Keratinocyte (primary cell): ENCODE results near the gene NAA15. TPM values are rescaled to one million over a fixed set of nuclear protein-coding genes. Genes with fewer than 3 reads are reported as not detected.

Experiments used
- DNase-seq: peaks from one replicate; pipeline ENCODE4 v3.0.0-alpha.2; 2011; ENCODE audit warnings: low read depth, missing footprints, low spot score
- FAIRE-seq: peaks from 2 replicates; lab custom pipeline; 2011; peaks lifted over from hg19 to GRCh38; lab: Jason Lieb, UNC
- H2AFZ ChIP-seq: 2 replicates; pipeline ENCODE4 v1.6.0; 2012; ENCODE audit warnings: low read length, control low read depth, inconsistent platforms; ENCODE audit not compliant: control insufficient read depth
- H3K27ac ChIP-seq: 2 replicates; pipeline ENCODE4 v1.5.1; 2011; ENCODE audit warnings: low read length; ENCODE audit not compliant: control insufficient read depth, insufficient read depth
- H3K27me3 ChIP-seq: 3 replicates; pipeline ENCODE4 v1.6.0; 2011; ENCODE audit warnings: low read length; ENCODE audit not compliant: control insufficient read depth, insufficient read depth; ENCODE audit errors: extremely low read depth
- H3K36me3 ChIP-seq, 2 experiments: 2 replicates in 1 of 2; 3 replicates in 1 of 2; pipeline ENCODE4 v1.5.1; 2011; ENCODE audit warnings: low read length in 2 of 2, mild to moderate bottlenecking in 1 of 2; ENCODE audit not compliant: control insufficient read depth in 2 of 2, insufficient read depth in 2 of 2; ENCODE audit errors: extremely low read depth in 1 of 2
- H3K4me1 ChIP-seq: 3 replicates; pipeline ENCODE4 v1.5.1; 2011; ENCODE audit warnings: low read length; ENCODE audit not compliant: control insufficient read depth, insufficient read depth; ENCODE audit errors: extremely low read depth
- H3K4me2 ChIP-seq: 3 replicates; pipeline ENCODE4 v1.6.0; 2011; ENCODE audit warnings: low read depth, low read length; ENCODE audit not compliant: control insufficient read depth, insufficient read depth; ENCODE audit errors: extremely low read depth
- H3K4me3 ChIP-seq, 3 experiments: fragments of 200-600 bp in 1 of 3; sonication (generic) in 1 of 3; 2 replicates in 2 of 3; 3 replicates in 1 of 3; pipeline ENCODE4 v1.5.1; 2011 to 2016; ENCODE audit warnings: low read length in 3 of 3, mild to moderate bottlenecking in 3 of 3, control low read depth in 2 of 3, inconsistent platforms in 1 of 3, low read depth in 1 of 3, mixed read lengths in 1 of 3, mixed run types in 1 of 3, moderate library complexity in 1 of 3; ENCODE audit not compliant: control insufficient read depth in 2 of 3, insufficient read depth in 2 of 3; ENCODE audit errors: extremely low read depth in 1 of 3
- H3K79me2 ChIP-seq: 2 replicates; pipeline ENCODE4 v1.6.0; 2012; ENCODE audit warnings: low read length; ENCODE audit not compliant: control insufficient read depth, insufficient read depth
- H3K9ac ChIP-seq: 3 replicates; pipeline ENCODE4 v1.6.0; 2011; ENCODE audit warnings: low read length; ENCODE audit not compliant: control insufficient read depth, insufficient read depth; ENCODE audit errors: extremely low read depth
- H3K9me1 ChIP-seq: 3 replicates; pipeline ENCODE4 v1.6.0; 2011; ENCODE audit warnings: low read length; ENCODE audit not compliant: control insufficient read depth, insufficient read depth; ENCODE audit errors: extremely low read depth
- H3K9me3 ChIP-seq: 2 replicates; pipeline ENCODE4 v1.5.1; 2012; ENCODE audit warnings: low read depth, low read length; ENCODE audit not compliant: control insufficient read depth
- H4K20me1 ChIP-seq: 3 replicates; pipeline ENCODE4 v1.6.0; 2011; ENCODE audit warnings: low read length; ENCODE audit not compliant: control insufficient read depth, insufficient read depth; ENCODE audit errors: extremely low read depth
- CTCF ChIP-seq, 3 experiments: IDR thresholded peaks in 1 of 3; conservative IDR thresholded peaks in 1 of 3; optimal IDR thresholded peaks in 1 of 3; 2 replicates in 2 of 3; 3 replicates in 1 of 3; pipeline versions ENCODE3 to v1.5.1; 2011; ENCODE audit warnings: low read length in 3 of 3, mild to moderate bottlenecking in 3 of 3, moderate library complexity in 2 of 3, control low read depth in 1 of 3, inconsistent platforms in 1 of 3; ENCODE audit not compliant: insufficient read depth in 2 of 3; ENCODE audit errors: extremely low read depth in 1 of 3
- EZH2 ChIP-seq: IDR thresholded peaks from one replicate; pipeline ENCODE4 v1.6.1; 2012; ENCODE audit warnings: inconsistent platforms, mild to moderate bottlenecking, low read length, moderate library complexity
- dilution Hi-C: fragments of 300-500 bp; cut with MboI; formaldehyde crosslinking; loops from one replicate; pipeline ENCODE4 v1.7.0; 2020; ENCODE audit warnings: low sequenced_read_pairs; ENCODE audit not compliant: extremely low pct_ligation_motif_present
- polyA plus RNA-seq, 5 experiments: library from polyadenylated mRNA; depleted of rRNA in 3 of 5; stranded (reverse) in 3 of 5; stranded (forward) in 1 of 5; unstranded in 1 of 5; fragments of >200 nt; gene quantifications; 1 replicate in 1 of 5; 2 replicates in 3 of 5; 3 replicates in 1 of 5; pipeline versions ENCODE4 v1.2.1 to v1.2.3, GENCODE V29; 2011 to 2012; ENCODE audit warnings: missing spikeins in 2 of 5, low read depth in 1 of 5, low replicate concordance in 1 of 5

Gene NAA15
- polyA plus RNA-seq, 1 donor (not counting 4 experiments of a cell fraction or from before 2014, with no cell fraction given), result 37.2 TPM

- H3K9ac ChIP-seq, result no peak overlapping the region
- no peak for TF ChIP-seq CTCF (optimal IDR thresholded peaks at IDR 0.05 in 1 of 3, IDR thresholded peaks at IDR 0.05 in 1 of 3, conservative IDR thresholded peaks at IDR 0.05 in 1 of 3; ENCODE audit: extremely low read depth in 1 of 3, insufficient read depth in 2 of 3, low read length in 3 of 3)
These were observed 35.7 kb upstream of the NAA15 start for GRCh38 chr4:139265654-139266053.

GRCh38 chr4:139266208-139266582 lies 35.1 kb upstream of the NAA15 start:
- H3K36me3 ChIP-seq, result no peaks in the 10 kb centered on the region
- DNase-seq (no peak), FAIRE-seq (no peak)
- dilution Hi-C loops, result no loop called here
- H3K9me1 ChIP-seq, result no peaks in the 10 kb centered on the region
- H4K20me1 ChIP-seq, result no peaks in the 10 kb centered on the region
- peak overlapping the region; percentile 56 for H3K4me2 ChIP-seq
- H3K9me3 ChIP-seq, result no peaks in the 10 kb centered on the region
- H3K27ac ChIP-seq, result no peak overlapping the region
- TF ChIP-seq CTCF (optimal IDR thresholded peaks at IDR 0.05 in 1 of 3, IDR thresholded peaks at IDR 0.05 in 1 of 3, conservative IDR thresholded peaks at IDR 0.05 in 1 of 3; ENCODE audit: extremely low read depth in 1 of 3, insufficient read depth in 2 of 3, low read length in 3 of 3) (no peak), EZH2 (no peak)
- peak overlapping the region; percentile 37 for H2AFZ ChIP-seq
- no peaks in the 10 kb centered on the region for H3K79me2 ChIP-seq
- no peak overlapping the region for H3K4me3 ChIP-seq
- H3K9ac ChIP-seq, result no peak overlapping the region
- H3K4me1 ChIP-seq, result peaks cover 10% of the 10 kb centered on the region
- H3K27me3 ChIP-seq, result no peaks in the 10 kb centered on the region

More at GRCh38 chr4:139265654-139266053, 35.7 kb upstream of the NAA15 start:
- Histone ChIP-seq H3K9me3 (no peaks in the 10 kb centered on the region), H4K20me1 (no peaks in the 10 kb centered on the region), H3K4me3 (no peak overlapping the region), H3K79me2 (no peaks in the 10 kb centered on the region), H3K27me3 (no peaks in the 10 kb centered on the region), H3K27ac (no peak overlapping the region), H3K4me2 (no peak overlapping the region), H2AFZ (no peak overlapping the region), H3K36me3 (no peaks in the 10 kb centered on the region), H3K4me1 (peaks cover 10% of the 10 kb centered on the region), H3K9me1 (no peaks in the 10 kb centered on the region)
- FAIRE-seq (no peak), DNase-seq (no peak)
- dilution Hi-C loops, result no loop called here
